ENCODE measurements around the gene FIZ1. TPM values are rescaled to one million over a fixed set of nuclear protein-coding genes. Genes with fewer than 3 reads are reported as not detected.

Gene FIZ1
- total and polyA plus RNA-seq, 12 donors = 4.4 to 19.7 (median 10.4) TPM

DNA sequence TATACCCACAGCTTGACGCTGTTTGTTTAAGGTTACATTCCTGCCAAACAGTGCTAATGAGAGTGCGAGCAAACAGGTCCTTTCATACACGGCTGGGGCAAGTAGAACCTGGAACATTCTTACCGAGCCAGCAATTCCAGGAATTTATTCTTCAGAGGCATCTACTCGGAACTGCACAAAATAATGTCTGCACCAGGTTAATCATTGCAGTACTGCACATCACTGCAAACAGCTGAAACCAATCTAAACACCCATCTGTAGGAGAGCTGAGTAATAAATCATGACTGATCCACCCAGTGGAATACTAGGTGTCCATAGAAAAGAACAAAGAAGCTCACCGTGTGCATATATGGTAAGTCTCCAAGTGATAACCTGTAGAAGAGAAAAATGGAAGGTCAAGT, 17.5 kb downstream of the FIZ1 start:
- peaks cover 0 to 9% of the 10 kb centered on the region in 2 donors for H3K36me3 ChIP-seq (replicated peaks in 1 of 2)
- DNase-seq = no peak
- no peaks in the 10 kb centered on the region for H3K9me3 ChIP-seq (replicated peaks in 1 of 3)
- peaks cover 23 to 26% of the 10 kb centered on the region in 2 donors for H3K4me1 ChIP-seq (replicated peaks in 1 of 2)
- intact Hi-C loops (cut with DNase I) = no loop called here
- WGBS, 4 donors = 22 to 33% (median 26%) methylated on average over 6 of the region's 6 CpGs
- TF ChIP-seq POLR2A (IDR thresholded peaks at IDR 0.05) = no peak
- TF ChIP-seq, protein P1, sequence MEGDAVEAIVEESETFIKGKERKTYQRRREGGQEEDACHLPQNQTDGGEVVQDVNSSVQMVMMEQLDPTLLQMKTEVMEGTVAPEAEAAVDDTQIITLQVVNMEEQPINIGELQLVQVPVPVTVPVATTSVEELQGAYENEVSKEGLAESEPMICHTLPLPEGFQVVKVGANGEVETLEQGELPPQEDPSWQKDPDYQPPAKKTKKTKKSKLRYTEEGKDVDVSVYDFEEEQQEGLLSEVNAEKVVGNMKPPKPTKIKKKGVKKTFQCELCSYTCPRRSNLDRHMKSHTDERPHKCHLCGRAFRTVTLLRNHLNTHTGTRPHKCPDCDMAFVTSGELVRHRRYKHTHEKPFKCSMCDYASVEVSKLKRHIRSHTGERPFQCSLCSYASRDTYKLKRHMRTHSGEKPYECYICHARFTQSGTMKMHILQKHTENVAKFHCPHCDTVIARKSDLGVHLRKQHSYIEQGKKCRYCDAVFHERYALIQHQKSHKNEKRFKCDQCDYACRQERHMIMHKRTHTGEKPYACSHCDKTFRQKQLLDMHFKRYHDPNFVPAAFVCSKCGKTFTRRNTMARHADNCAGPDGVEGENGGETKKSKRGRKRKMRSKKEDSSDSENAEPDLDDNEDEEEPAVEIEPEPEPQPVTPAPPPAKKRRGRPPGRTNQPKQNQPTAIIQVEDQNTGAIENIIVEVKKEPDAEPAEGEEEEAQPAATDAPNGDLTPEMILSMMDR (IDR thresholded peaks at IDR 0.05) = no peak
- H3K4me3 ChIP-seq = peak overlapping the region in 1 of 4 donors; percentile 9
- H3K27ac ChIP-seq = no peak overlapping the region
- no peaks in the 10 kb centered on the region for H3K27me3 ChIP-seq

DNA sequence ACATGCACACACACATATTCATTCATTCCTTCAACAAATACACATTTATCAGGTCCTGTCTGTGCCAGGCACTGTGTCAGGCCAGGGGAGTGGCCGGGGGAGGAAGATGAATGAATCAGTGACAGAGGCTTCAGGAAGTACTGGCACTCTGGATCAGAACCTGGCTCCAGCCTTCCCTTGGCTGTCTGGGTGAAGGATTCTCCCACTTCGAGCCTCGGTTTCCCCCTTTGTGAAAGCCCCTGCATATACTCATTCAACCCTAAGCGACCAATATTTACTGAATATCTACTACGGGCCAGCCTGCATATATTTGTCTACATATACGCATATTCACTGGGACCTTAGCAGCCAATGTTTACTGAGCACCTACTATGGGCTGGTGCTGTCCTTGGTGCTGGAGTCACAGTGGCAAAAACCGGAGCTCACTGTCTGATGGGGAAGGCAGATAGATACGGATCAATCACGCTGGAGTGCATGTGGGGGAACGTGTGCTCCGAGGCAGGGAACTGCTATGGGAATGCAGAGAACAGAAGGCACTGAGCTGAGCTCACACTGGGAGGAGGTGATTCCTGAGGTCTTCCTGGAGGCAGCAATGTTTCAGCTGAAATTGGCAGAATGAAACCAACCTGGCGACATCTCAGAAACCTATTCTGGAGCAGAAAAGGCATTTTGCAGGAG, 18.0 kb downstream of the FIZ1 start:
- H3K36me3 ChIP-seq (replicated peaks in 1 of 2) = peaks cover 0 to 9% of the 10 kb centered on the region in 2 donors
- H3K4me3 ChIP-seq = peak overlapping the region in 2 of 4 donors; percentile 56 to 95
- peak in 1 of 7 donors; percentile 25 for DNase-seq
- peaks cover 21 to 22% of the 10 kb centered on the region in 2 donors for H3K4me1 ChIP-seq (replicated peaks in 1 of 2)
- H3K27ac ChIP-seq = peak overlapping the region in 4 of 5 donors; percentile 71 to 91 (median 78)
- WGBS, 4 donors = 27 to 35% (median 31%) methylated on average over 9 to 12 of the region's 12 CpGs
- H3K9me3 ChIP-seq (replicated peaks in 1 of 3) = no peaks in the 10 kb centered on the region
- no peak for TF ChIP-seq POLR2A (IDR thresholded peaks at IDR 0.05)
- TF ChIP-seq, protein P1 (IDR thresholded peaks at IDR 0.05) = no peak
- intact Hi-C loops (cut with DNase I) = no loop called here
- H3K27me3 ChIP-seq = no peaks in the 10 kb centered on the region

DNA sequence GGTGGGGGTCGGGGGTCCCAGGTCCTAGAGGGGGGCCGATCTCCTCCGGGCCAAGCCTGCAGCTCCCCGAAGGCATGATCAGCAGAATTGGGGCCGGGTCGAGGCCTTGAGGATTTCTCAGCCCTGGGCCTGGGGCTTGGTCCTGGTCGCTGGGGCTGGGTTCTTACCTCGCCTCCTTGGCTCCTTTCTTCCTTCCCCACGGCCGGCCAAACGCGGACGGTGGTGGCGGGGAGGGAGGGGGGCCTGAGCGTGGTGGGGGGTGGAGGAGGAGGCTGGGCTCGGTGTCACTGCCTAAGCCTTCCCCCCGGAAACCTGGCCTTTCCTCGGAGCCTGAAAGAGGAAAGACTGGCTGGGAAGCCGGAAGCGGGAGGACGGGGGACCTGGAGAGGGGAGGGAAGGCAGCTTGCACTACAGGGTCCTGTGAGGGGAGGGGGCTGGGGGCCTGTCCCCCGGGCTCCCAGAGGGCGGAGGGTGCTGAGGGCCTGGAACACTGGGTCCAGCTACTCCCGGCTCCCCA, 18.6 kb downstream of the FIZ1 start, which contains the start of gene ZNF579:
ZNF579 (minus strand) TSS at position 221 of the 517 bp plus-strand sequence. CDS start 1,209 bp downstream, outside the sequence.
- Histone ChIP-seq H3K36me3 (replicated peaks in 1 of 2) (peaks cover 0 to 9% of the 10 kb centered on the region in 2 donors), H3K9me3 (replicated peaks in 1 of 3) (no peaks in the 10 kb centered on the region), H3K4me3 (peak within 1 kb of the TSS in 3 of 4 donors; percentile 49 to 95 (median 56)), H3K4me1 (replicated peaks in 1 of 2) (peaks cover 15 to 17% of the 10 kb centered on the region in 2 donors), H3K27me3 (no peaks in the 10 kb centered on the region), H3K27ac (peak within 1 kb of the TSS in 4 of 5 donors; percentile 71 to 91 (median 78))
- intact Hi-C loops (cut with DNase I) = no loop called here
- peak; percentile 86 to 92 (median 89) for DNase-seq
- peak in 1 of 2 donors; percentile 2 for TF ChIP-seq POLR2A (IDR thresholded peaks at IDR 0.05)
- TF ChIP-seq, protein P1 (IDR thresholded peaks at IDR 0.05) = no peak
- whole genome bisulfite sequencing, 4 donors = 0 to 2% (median 0%) methylated on average over 3 to 24 of the region's 24 CpGs

DNA sequence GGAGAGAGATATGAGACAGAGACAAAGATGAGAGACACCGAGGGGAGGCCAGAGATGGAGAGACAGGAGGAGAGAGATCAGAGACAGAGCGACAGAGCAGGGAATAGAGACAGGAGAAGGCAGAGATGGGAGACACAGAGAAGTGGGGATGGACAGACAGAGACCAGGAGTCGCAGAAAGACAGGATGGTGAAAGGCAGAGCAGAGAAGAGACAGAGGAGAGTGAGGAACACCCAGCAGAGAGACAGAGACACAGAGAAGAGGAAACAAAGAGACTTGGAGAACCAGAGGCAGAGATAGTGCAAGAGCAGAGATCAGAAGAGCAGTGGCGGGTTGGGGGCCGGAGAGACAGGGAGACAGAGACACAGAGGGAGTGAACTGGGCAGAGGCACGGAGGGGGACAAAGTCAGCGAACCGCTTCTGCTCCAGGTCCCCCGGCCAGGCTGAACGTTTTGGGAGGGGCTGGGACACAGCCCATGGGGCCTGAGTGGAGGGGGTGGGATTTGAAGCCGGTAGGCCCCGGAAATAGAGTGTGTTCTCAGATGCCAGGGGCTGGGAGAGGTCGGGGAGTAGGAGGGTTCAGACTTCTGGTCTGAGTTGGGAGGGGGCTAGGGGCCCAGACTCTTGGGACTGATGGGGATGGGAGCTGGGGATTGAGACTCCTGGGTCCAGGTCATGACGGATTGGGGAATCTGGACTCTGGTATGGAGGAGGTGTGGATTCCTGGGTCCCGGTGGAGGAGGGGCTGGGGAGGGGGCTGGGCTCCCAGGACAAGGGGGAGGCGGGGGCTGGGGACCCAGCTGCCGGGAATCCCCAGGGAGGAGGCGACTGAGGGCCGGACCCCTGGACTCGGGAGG, 19.3 kb downstream of the FIZ1 start:
- WGBS, 4 donors = 9 to 23% (median 11%) methylated on average over 11 to 20 of the region's 20 CpGs
- H3K36me3 ChIP-seq (replicated peaks in 1 of 2) = peaks cover 0 to 9% of the 10 kb centered on the region in 2 donors

More for the DNA sequence above, 19.3 kb downstream of the FIZ1 start:
- no peaks in the 10 kb centered on the region for H3K27me3 ChIP-seq
- peak in 1 of 7 donors; percentile 29 for DNase-seq
- no peaks in the 10 kb centered on the region for H3K9me3 ChIP-seq (replicated peaks in 1 of 3)
- H3K4me1 ChIP-seq (replicated peaks in 1 of 2) = peaks cover 12% of the 10 kb centered on the region in 2 donors
- peak overlapping the region in 3 of 4 donors; percentile 49 to 95 (median 56) for H3K4me3 ChIP-seq
- no peak for TF ChIP-seq POLR2A (IDR thresholded peaks at IDR 0.05)
- TF ChIP-seq, protein P1 (IDR thresholded peaks at IDR 0.05) = no peak
- H3K27ac ChIP-seq = peak overlapping the region in 4 of 5 donors; percentile 71 to 91 (median 78)
- intact Hi-C loops (cut with DNase I) = no loop called here
